ENCODE measurements around the gene SLC43A3.

Gene SLC43A3

GRCh38 chr11:57407941-57408475, 18.9 kb downstream of the SLC43A3 start:
- no peak overlapping the region for H3K14ac ChIP-seq (ENCODE audit: low read length in 2 of 2)
- H3K9me3 ChIP-seq (ENCODE audit: control insufficient read depth, low read length): no peaks in the 10 kb centered on the region
- no peak overlapping the region for H2AK5ac ChIP-seq (ENCODE audit: low read length, severe bottlenecking)
- H3K4me1 ChIP-seq (ENCODE audit: control insufficient read depth, insufficient read depth, low read depth, low read length): peaks cover 20% of the 10 kb centered on the region
- H3K23ac ChIP-seq (ENCODE audit: low read length in 2 of 2): no peak overlapping the region
- H2BK5ac ChIP-seq (ENCODE audit: low read depth, low read length, poor library complexity, severe bottlenecking): no peak overlapping the region
- H3K36me3 ChIP-seq (ENCODE audit: control insufficient read depth in 1 of 2, insufficient read depth in 2 of 2, low read depth in 1 of 2, low read length in 2 of 2): peaks cover 17 to 91% of the 10 kb centered on the region in 2 experiments
- no peak overlapping the region for H3K4ac ChIP-seq (ENCODE audit: low read depth in 1 of 2, low read length in 2 of 2)
- no peak overlapping the region for H3K18ac ChIP-seq (ENCODE audit: low read depth in 1 of 2, low read length in 2 of 2)
- H2AFZ ChIP-seq (ENCODE audit: low read depth, low read length): no peak overlapping the region
- H3K27me3 ChIP-seq (ENCODE audit: control insufficient read depth in 1 of 2, insufficient read depth in 1 of 2, low read length in 2 of 2): no peaks in the 10 kb centered on the region
- no peak for DNase-seq
- 99% methylated on average over 8 of the region's 8 CpGs for WGBS
- no peak overlapping the region for H3K27ac ChIP-seq (ENCODE audit: low read length, poor library complexity, severe bottlenecking)
- H2BK12ac ChIP-seq (ENCODE audit: low read length in 2 of 2): no peak overlapping the region
- H3K79me1 ChIP-seq (replicated peaks; ENCODE audit: low read length, poor library complexity, severe bottlenecking): no peaks in the 10 kb centered on the region
- no peak overlapping the region for H3K4me3 ChIP-seq (ENCODE audit: insufficient read depth in 1 of 2, low read depth in 1 of 2, low read length in 2 of 2)
- H2BK15ac ChIP-seq (ENCODE audit: low read depth, poor library complexity, severe bottlenecking): no peak overlapping the region
- peak overlapping the region; percentile 67 for H3K9ac ChIP-seq (ENCODE audit: low read length)
- H4K91ac ChIP-seq (ENCODE audit: low read length): no peak overlapping the region
- no peak overlapping the region for H3K4me2 ChIP-seq (ENCODE audit: low read length, poor library complexity, severe bottlenecking)
- H4K8ac ChIP-seq (ENCODE audit: low read length): no peak overlapping the region
- no peak overlapping the region for H2BK120ac ChIP-seq (ENCODE audit: low read depth, low read length)

DNA sequence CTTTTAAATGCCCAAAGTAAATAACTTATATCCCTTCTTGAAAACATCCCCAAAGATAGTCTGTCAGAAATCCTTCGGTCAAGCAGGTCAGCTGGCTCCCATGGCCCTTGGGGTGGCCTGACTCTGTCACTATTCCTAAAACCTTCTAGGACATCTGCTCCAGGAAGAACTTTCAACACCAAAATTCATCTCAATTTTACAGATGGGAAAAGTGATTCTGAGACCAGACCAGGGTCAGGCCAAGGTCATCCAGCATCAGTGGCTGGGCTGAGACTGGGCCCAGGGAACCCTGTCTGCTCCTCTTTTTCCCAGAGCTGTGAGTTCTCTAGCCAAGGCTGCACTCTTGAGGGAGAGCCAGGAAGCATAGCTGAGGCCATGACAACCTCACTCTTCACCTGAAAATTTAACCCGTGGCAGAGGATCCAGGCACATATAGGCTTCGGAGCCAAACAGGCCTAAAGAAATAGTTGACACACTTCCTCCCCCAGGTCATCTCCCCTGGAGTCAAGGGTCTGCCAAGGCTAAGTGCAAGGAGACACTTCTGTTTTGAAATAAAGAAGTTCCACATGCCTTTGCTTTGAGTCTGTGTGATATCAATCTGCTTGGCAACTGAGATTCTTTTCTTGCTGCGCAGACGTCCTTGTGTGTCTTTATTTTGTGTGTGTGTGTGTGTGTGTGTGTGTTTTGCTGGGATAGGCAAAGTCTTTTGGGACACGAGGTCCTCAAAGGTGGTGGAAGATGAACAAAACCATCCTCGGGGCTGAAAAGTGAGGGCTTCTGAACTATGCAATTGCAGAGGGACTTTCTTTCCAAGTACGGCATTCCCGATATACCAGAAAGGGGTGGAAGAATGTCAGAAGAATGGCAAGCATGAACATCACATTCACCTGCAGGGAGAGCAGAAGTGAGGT, 19.7 kb downstream of the SLC43A3 start:
- no peak for DNase-seq
- Histone ChIP-seq H3K4ac (ENCODE audit: low read depth in 1 of 2, low read length in 2 of 2) (no peak overlapping the region), H3K4me1 (ENCODE audit: control insufficient read depth, insufficient read depth, low read depth, low read length) (peaks cover 20% of the 10 kb centered on the region), H3K9ac (ENCODE audit: low read length) (peak overlapping the region; percentile 67), H3K79me1 (replicated peaks; ENCODE audit: low read length, poor library complexity, severe bottlenecking) (no peaks in the 10 kb centered on the region), H2BK5ac (ENCODE audit: low read depth, low read length, poor library complexity, severe bottlenecking) (no peak overlapping the region), H3K23ac (ENCODE audit: low read length in 2 of 2) (no peak overlapping the region), H3K27ac (ENCODE audit: low read length, poor library complexity, severe bottlenecking) (no peak overlapping the region), H2BK15ac (ENCODE audit: low read depth, poor library complexity, severe bottlenecking) (no peak overlapping the region), H2BK120ac (ENCODE audit: low read depth, low read length) (no peak overlapping the region), H2BK12ac (ENCODE audit: low read length in 2 of 2) (no peak overlapping the region), H3K36me3 (ENCODE audit: control insufficient read depth in 1 of 2, insufficient read depth in 2 of 2, low read depth in 1 of 2, low read length in 2 of 2) (peaks cover 17 to 87% of the 10 kb centered on the region in 2 experiments), H3K4me3 (ENCODE audit: insufficient read depth in 1 of 2, low read depth in 1 of 2, low read length in 2 of 2) (no peak overlapping the region), H3K4me2 (ENCODE audit: low read length, poor library complexity, severe bottlenecking) (no peak overlapping the region), H4K91ac (ENCODE audit: low read length) (no peak overlapping the region), H4K8ac (ENCODE audit: low read length) (no peak overlapping the region), H3K9me3 (ENCODE audit: control insufficient read depth, low read length) (no peaks in the 10 kb centered on the region), H3K14ac (ENCODE audit: low read length in 2 of 2) (no peak overlapping the region), H2AK5ac (ENCODE audit: low read length, severe bottlenecking) (no peak overlapping the region), H3K27me3 (ENCODE audit: control insufficient read depth in 1 of 2, insufficient read depth in 1 of 2, low read length in 2 of 2) (no peaks in the 10 kb centered on the region), H2AFZ (ENCODE audit: low read depth, low read length) (no peak overlapping the region), H3K18ac (ENCODE audit: low read depth in 1 of 2, low read length in 2 of 2) (no peak overlapping the region)
- WGBS: 93% methylated on average over 9 of the region's 9 CpGs

DNA sequence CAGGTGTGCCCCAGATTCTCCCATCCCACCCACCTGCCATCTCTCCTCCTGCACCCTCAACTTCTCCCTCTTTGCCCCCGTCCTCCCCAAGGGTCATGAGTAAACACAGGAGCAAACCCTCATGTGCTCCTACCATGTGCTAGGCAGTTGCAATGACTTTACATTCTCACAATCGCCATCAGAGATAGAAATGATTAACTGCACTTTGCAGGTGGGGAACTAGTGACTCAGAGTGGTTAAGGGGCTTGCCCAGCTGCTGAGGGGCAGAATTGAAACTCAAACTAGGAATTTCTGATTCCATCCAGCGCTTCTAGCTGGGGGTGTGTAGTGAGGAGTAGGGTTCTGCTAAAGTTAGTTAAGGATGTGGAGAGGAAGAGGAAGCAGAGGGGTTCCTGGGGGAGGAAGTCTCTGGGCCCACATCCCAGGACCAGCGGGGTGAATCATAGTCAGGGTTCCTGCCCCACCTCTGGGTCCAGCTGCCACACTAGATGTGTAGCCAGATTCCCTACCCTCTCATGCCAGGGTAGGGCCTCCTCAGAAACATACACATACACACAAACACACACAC, 20.5 kb downstream of the SLC43A3 start:
- no peak overlapping the region for H3K23ac ChIP-seq (ENCODE audit: low read length in 2 of 2)
- no peak overlapping the region for H3K14ac ChIP-seq (ENCODE audit: low read length in 2 of 2)
- no peak overlapping the region for H2BK120ac ChIP-seq (ENCODE audit: low read depth, low read length)
- H2AFZ ChIP-seq (ENCODE audit: low read depth, low read length): no peak overlapping the region
- no peak overlapping the region for H3K4ac ChIP-seq (ENCODE audit: low read depth in 1 of 2, low read length in 2 of 2)
- H3K9me3 ChIP-seq (ENCODE audit: control insufficient read depth, low read length): no peaks in the 10 kb centered on the region
- no peak overlapping the region for H4K8ac ChIP-seq (ENCODE audit: low read length)
- H3K18ac ChIP-seq (ENCODE audit: low read depth in 1 of 2, low read length in 2 of 2): no peak overlapping the region
- H2AK5ac ChIP-seq (ENCODE audit: low read length, severe bottlenecking): no peak overlapping the region
- WGBS: 79% methylated on average over 3 of the region's 4 CpGs
- no peaks in the 10 kb centered on the region for H3K27me3 ChIP-seq (ENCODE audit: control insufficient read depth in 1 of 2, insufficient read depth in 1 of 2, low read length in 2 of 2)
- peak overlapping the region; percentile 67 for H3K9ac ChIP-seq (ENCODE audit: low read length)
- no peak overlapping the region for H2BK5ac ChIP-seq (ENCODE audit: low read depth, low read length, poor library complexity, severe bottlenecking)
- H3K4me2 ChIP-seq (ENCODE audit: low read length, poor library complexity, severe bottlenecking): peak overlapping the region; percentile 50
- no peak overlapping the region for H3K4me3 ChIP-seq (ENCODE audit: insufficient read depth in 1 of 2, low read depth in 1 of 2, low read length in 2 of 2)
- no peak for DNase-seq
- H3K36me3 ChIP-seq (ENCODE audit: control insufficient read depth in 1 of 2, insufficient read depth in 2 of 2, low read depth in 1 of 2, low read length in 2 of 2): peaks cover 17 to 79% of the 10 kb centered on the region in 2 experiments
- peak overlapping the region; percentile 27 for H3K27ac ChIP-seq (ENCODE audit: low read length, poor library complexity, severe bottlenecking)
- H2BK12ac ChIP-seq (ENCODE audit: low read length in 2 of 2): no peak overlapping the region
- H4K91ac ChIP-seq (ENCODE audit: low read length): no peak overlapping the region
- peaks cover 20% of the 10 kb centered on the region for H3K4me1 ChIP-seq (ENCODE audit: control insufficient read depth, insufficient read depth, low read depth, low read length)
- H2BK15ac ChIP-seq (ENCODE audit: low read depth, poor library complexity, severe bottlenecking): no peak overlapping the region
- no peaks in the 10 kb centered on the region for H3K79me1 ChIP-seq (replicated peaks; ENCODE audit: low read length, poor library complexity, severe bottlenecking)

DNA sequence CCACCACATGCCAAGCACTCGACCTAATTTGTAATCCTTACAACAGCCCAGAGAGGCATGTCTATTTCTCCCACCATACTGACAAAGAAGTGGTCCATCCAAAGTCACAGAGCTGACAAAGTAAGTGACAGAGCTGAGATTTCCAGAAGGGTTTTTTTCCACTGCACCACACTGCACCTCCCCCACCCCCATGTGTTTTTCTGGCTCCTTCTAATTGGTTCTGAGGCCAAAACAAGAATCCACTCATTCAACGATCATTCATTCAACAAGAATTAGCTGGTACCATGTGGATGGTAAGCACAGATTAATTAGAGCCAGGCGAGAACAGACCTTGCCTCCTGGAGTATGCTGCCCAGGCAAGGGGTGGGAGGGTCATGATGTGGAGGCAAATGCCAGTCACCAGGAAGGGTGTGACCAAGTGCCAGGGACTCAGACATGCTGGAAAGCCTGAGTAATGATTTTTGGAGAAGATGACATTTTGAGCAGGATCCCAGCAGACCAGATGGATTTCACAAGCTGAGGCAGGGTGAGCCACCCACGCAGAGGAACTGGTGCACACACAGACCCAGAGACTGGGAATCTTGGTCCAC, 21.6 kb downstream of the SLC43A3 start:
- no peak overlapping the region for H3K14ac ChIP-seq (ENCODE audit: low read length in 2 of 2)
- H2AFZ ChIP-seq (ENCODE audit: low read depth, low read length): no peak overlapping the region
- no peak overlapping the region for H3K4ac ChIP-seq (ENCODE audit: low read depth in 1 of 2, low read length in 2 of 2)
- H3K4me3 ChIP-seq (ENCODE audit: insufficient read depth in 1 of 2, low read depth in 1 of 2, low read length in 2 of 2): peak overlapping the region in 1 of 2 experiments; percentile 20
- H2BK15ac ChIP-seq (ENCODE audit: low read depth, poor library complexity, severe bottlenecking): no peak overlapping the region
- no peak overlapping the region for H4K8ac ChIP-seq (ENCODE audit: low read length)
- no peak overlapping the region for H3K27ac ChIP-seq (ENCODE audit: low read length, poor library complexity, severe bottlenecking)
- no peak overlapping the region for H3K18ac ChIP-seq (ENCODE audit: low read depth in 1 of 2, low read length in 2 of 2)
- no peak overlapping the region for H2BK5ac ChIP-seq (ENCODE audit: low read depth, low read length, poor library complexity, severe bottlenecking)
- no peak overlapping the region for H2BK120ac ChIP-seq (ENCODE audit: low read depth, low read length)
- peaks cover 17 to 68% of the 10 kb centered on the region in 2 experiments for H3K36me3 ChIP-seq (ENCODE audit: control insufficient read depth in 1 of 2, insufficient read depth in 2 of 2, low read depth in 1 of 2, low read length in 2 of 2)
- H2AK5ac ChIP-seq (ENCODE audit: low read length, severe bottlenecking): no peak overlapping the region
- no peak for DNase-seq
- H3K9ac ChIP-seq (ENCODE audit: low read length): peak overlapping the region; percentile 28
- no peaks in the 10 kb centered on the region for H3K79me1 ChIP-seq (replicated peaks; ENCODE audit: low read length, poor library complexity, severe bottlenecking)
- no peak overlapping the region for H3K4me2 ChIP-seq (ENCODE audit: low read length, poor library complexity, severe bottlenecking)
- no peak overlapping the region for H3K23ac ChIP-seq (ENCODE audit: low read length in 2 of 2)
- WGBS: 94% methylated on average over 4 of the region's 4 CpGs
- no peaks in the 10 kb centered on the region for H3K27me3 ChIP-seq (ENCODE audit: control insufficient read depth in 1 of 2, insufficient read depth in 1 of 2, low read length in 2 of 2)
- no peak overlapping the region for H4K91ac ChIP-seq (ENCODE audit: low read length)
- no peak overlapping the region for H2BK12ac ChIP-seq (ENCODE audit: low read length in 2 of 2)
- peaks cover 20% of the 10 kb centered on the region for H3K4me1 ChIP-seq (ENCODE audit: control insufficient read depth, insufficient read depth, low read depth, low read length)
- H3K9me3 ChIP-seq (ENCODE audit: control insufficient read depth, low read length): no peaks in the 10 kb centered on the region
